PC-3 (cell line): Measurements from ENCODE around the gene P3R3URF. TPM values are rescaled to one million over a fixed set of nuclear protein-coding genes. Genes with fewer than 3 reads are reported as not detected.

Source experiments
- ATAC-seq: fragments of 200-7000 bp; cut with Tn5 transposase; 2 replicates; pipeline ENCODE4 v1.9.1; 2020; ENCODE audit warnings: mild to moderate bottlenecking, moderate library complexity
- BruUV-seq: library from RNA; stranded (reverse); fragments of 400-500 nt; replicated peaks from 2 replicates; lab custom pipeline; 2021; lab: Mats Ljungman, UMichigan
- CTCF ChIA-PET: fragments of 300-600 bp; sonication (Branson Sonifier 250); formaldehyde crosslinking; loops from one replicate; lab custom pipeline; 2022; ENCODE audit warnings: antibody characterized with exemption; lab: Charles Lee
- POLR2A ChIA-PET: fragments of 300-600 bp; sonication (Branson Sonifier 250); formaldehyde crosslinking; loops from one replicate; lab custom pipeline; 2022; ENCODE audit warnings: antibody characterized with exemption; ENCODE audit not compliant: unreplicated experiment; lab: Charles Lee
- DNase-seq: peaks from one replicate; pipeline ENCODE4 v3.0.0-alpha.2; 2015
- H2AFZ ChIP-seq: fragments of 300-600 bp; sonication (generic); 2 replicates; pipeline ENCODE4 v1.6.0; 2016; ENCODE audit warnings: antibody characterized with exemption, low read length
- H3F3A ChIP-seq: fragments of 300-600 bp; sonication (generic); one replicate; pipeline ENCODE4 v1.6.0; 2017; ENCODE audit warnings: antibody characterized with exemption, low read length, control low read depth, mild to moderate bottlenecking; ENCODE audit not compliant: unreplicated experiment
- H3K27ac ChIP-seq: fragments of 300-600 bp; sonication (generic); 2 replicates; pipeline ENCODE4 v1.5.1; 2016; ENCODE audit warnings: mild to moderate bottlenecking, low read length
- H3K27me3 ChIP-seq: fragments of 300-600 bp; sonication (generic); 2 replicates; pipeline ENCODE4 v1.6.1; 2016; ENCODE audit warnings: low read length, mixed read lengths
- H3K36me3 ChIP-seq: fragments of 300-600 bp; sonication (generic); 2 replicates; pipeline ENCODE4 v1.6.1; 2016; ENCODE audit warnings: low read depth, mixed run types, low read length, mixed read lengths
- H3K4me1 ChIP-seq: fragments of 300-600 bp; sonication (generic); 2 replicates; pipeline ENCODE4 v1.5.1; 2016; ENCODE audit warnings: low read length; ENCODE audit not compliant: insufficient read depth
- H3K4me2 ChIP-seq: fragments of 300-600 bp; sonication (generic); 2 replicates; pipeline ENCODE4 v1.6.0; 2016; ENCODE audit warnings: low read length
- H3K4me3 ChIP-seq: fragments of 300-600 bp; sonication (generic); 2 replicates; pipeline ENCODE4 v1.5.1; 2016; ENCODE audit warnings: mild to moderate bottlenecking, low read length, mixed read lengths
- H3K79me2 ChIP-seq: fragments of 300-600 bp; sonication (generic); 2 replicates; pipeline ENCODE4 v1.6.1; 2017; ENCODE audit warnings: low read length, mixed read lengths
- H3K9ac ChIP-seq: fragments of 300-600 bp; sonication (generic); 2 replicates; pipeline ENCODE4 v1.6.0; 2016; ENCODE audit warnings: mild to moderate bottlenecking, low read length
- H3K9me2 ChIP-seq: fragments of 300-600 bp; sonication (generic); replicated peaks from 2 replicates; pipeline ENCODE4 v1.6.1; 2016; ENCODE audit warnings: mixed run types, low read length, mixed read lengths
- H3K9me3 ChIP-seq: fragments of 300-600 bp; sonication (generic); 2 replicates; pipeline ENCODE4 v1.6.1; 2016; ENCODE audit warnings: low read length, mixed read lengths
- H4K20me1 ChIP-seq: fragments of 300-600 bp; sonication (generic); 2 replicates; pipeline ENCODE4 v1.6.1; 2016; ENCODE audit warnings: low read length, mixed read lengths
- EZH2 ChIP-seq: fragments of 300-600 bp; sonication (generic); IDR thresholded peaks from one replicate; pipeline ENCODE4 v1.6.1; 2017; ENCODE audit warnings: antibody characterized with exemption, mild to moderate bottlenecking, low read length; ENCODE audit not compliant: unreplicated experiment
- EZH2phosphoT487 ChIP-seq: fragments of 300-600 bp; sonication (generic); IDR thresholded peaks from 2 replicates; pipeline ENCODE4 v1.6.1; 2018; ENCODE audit warnings: mild to moderate bottlenecking, antibody characterized with exemption, low read length, borderline replicate concordance
- intact Hi-C: fragments of 100-400 bp; cut with micrococcal nuclease; formaldehyde crosslinking; loops from 2 replicates; pipeline ENCODE4 v1.9.0; 2023
- total RNA-seq: library from RNA; depleted of rRNA; stranded (reverse); fragments of >200 nt; gene quantifications from 2 replicates; pipeline ENCODE4 v1.2.3, GENCODE V29; 2014
- TF ChIP-seq, protein P1 (sequence below): fragments of 300-600 bp; sonication (generic); conservative IDR thresholded peaks from 2 replicates; pipeline ENCODE4 v1.5.1; 2017; ENCODE audit warnings: antibody characterized with exemption, low read depth, mild to moderate bottlenecking, low read length

The P3R3URF gene
- total RNA-seq, 1 experiment from 2014 or later: not detected

GRCh38 chr1:46186076-46186475 lies 9.8 kb upstream of the P3R3URF start:
- Histone ChIP-seq H3F3A (peaks cover 30% of the 10 kb centered on the region), H3K9me2 (no peaks in the 10 kb centered on the region), H3K27me3 (no peaks in the 10 kb centered on the region), H3K9me3 (no peaks in the 10 kb centered on the region), H2AFZ (no peak overlapping the region), H4K20me1 (no peaks in the 10 kb centered on the region), H3K4me3 (no peak overlapping the region), H3K27ac (no peak overlapping the region), H3K79me2 (peaks cover 10% of the 10 kb centered on the region), H3K9ac (no peak overlapping the region), H3K4me2 (no peak overlapping the region), H3K36me3 (peaks cover 41% of the 10 kb centered on the region), H3K4me1 (peaks cover 56% of the 10 kb centered on the region)
- no peak for ATAC-seq
- POLR2A ChIA-PET: no interaction called here
- BruUV-seq: no TSS peak
- TF ChIP-seq, protein P1, sequence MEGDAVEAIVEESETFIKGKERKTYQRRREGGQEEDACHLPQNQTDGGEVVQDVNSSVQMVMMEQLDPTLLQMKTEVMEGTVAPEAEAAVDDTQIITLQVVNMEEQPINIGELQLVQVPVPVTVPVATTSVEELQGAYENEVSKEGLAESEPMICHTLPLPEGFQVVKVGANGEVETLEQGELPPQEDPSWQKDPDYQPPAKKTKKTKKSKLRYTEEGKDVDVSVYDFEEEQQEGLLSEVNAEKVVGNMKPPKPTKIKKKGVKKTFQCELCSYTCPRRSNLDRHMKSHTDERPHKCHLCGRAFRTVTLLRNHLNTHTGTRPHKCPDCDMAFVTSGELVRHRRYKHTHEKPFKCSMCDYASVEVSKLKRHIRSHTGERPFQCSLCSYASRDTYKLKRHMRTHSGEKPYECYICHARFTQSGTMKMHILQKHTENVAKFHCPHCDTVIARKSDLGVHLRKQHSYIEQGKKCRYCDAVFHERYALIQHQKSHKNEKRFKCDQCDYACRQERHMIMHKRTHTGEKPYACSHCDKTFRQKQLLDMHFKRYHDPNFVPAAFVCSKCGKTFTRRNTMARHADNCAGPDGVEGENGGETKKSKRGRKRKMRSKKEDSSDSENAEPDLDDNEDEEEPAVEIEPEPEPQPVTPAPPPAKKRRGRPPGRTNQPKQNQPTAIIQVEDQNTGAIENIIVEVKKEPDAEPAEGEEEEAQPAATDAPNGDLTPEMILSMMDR: no peak
- TF ChIP-seq EZH2phosphoT487 (no peak), EZH2 (no peak)
- DNase-seq: no peak
- CTCF ChIA-PET: no interaction called here
- intact Hi-C loops: no loop called here

DNA sequence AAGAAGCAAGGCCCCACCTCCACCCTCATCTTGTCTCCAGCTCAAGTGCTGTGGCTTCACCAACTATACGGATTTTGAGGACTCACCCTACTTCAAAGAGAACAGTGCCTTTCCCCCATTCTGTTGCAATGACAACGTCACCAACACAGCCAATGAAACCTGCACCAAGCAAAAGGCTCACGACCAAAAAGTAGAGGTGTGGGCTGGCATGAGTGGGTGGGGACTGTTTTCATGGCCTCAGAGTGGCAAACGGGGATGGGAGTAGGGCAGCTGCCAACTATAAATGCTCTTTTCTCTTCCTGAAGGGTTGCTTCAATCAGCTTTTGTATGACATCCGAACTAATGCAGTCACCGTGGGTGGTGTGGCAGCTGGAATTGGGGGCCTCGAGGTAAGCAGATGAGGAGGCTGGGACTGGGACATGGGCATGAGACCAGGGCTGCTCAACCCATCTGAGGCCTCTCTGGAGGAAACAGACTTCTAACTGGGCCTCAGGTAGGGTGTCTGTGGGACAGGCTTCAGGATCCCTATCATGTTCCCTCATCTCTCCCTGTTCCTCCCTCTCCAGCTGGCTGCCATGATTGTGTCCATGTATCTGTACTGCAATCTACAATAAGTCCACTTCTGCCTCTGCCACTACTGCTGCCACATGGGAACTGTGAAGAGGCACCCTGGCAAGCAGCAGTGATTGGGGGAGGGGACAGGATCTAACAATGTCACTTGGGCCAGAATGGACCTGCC lies 8.8 kb upstream of the P3R3URF start:
- H3K9me2 ChIP-seq: no peaks in the 10 kb centered on the region
- no peaks in the 10 kb centered on the region for H3K9me3 ChIP-seq
- peaks cover 10% of the 10 kb centered on the region for H3K79me2 ChIP-seq
- no peak overlapping the region for H3K9ac ChIP-seq
- H3K36me3 ChIP-seq: peaks cover 38% of the 10 kb centered on the region
- intact Hi-C loops: no loop called here
- peaks cover 34% of the 10 kb centered on the region for H3F3A ChIP-seq
- ChIA-PET CTCF (no interaction called here), POLR2A (no interaction called here)
- H3K4me1 ChIP-seq: peaks cover 66% of the 10 kb centered on the region
- H3K4me2 ChIP-seq: peak overlapping the region; percentile 61
- no peaks in the 10 kb centered on the region for H3K27me3 ChIP-seq
- no peak for TF ChIP-seq EZH2phosphoT487
- no peak for TF ChIP-seq EZH2
- TF ChIP-seq, protein P1: no peak
- H3K27ac ChIP-seq: peak overlapping the region; percentile 99
- H2AFZ ChIP-seq: no peak overlapping the region
- no peak for DNase-seq
- no TSS peak for BruUV-seq
- no peak for ATAC-seq
- no peaks in the 10 kb centered on the region for H4K20me1 ChIP-seq
- no peak overlapping the region for H3K4me3 ChIP-seq
